Lower leg skin (tissue), 4 donors: ENCODE results near the gene POLK. TPM values are rescaled to one million over a fixed set of nuclear protein-coding genes. Genes with fewer than 3 reads are reported as not detected.

Source experiments
- DNase-seq, 2 donors: peaks; one replicate each; pipeline ENCODE4 v3.0.0-alpha.2; 2019; ENCODE audit warnings: low spot score in 2 of 2
- H3K4me3 ChIP-seq: fragments of 200-600 bp; sonication (generic); 2 replicates; pipeline ENCODE4 v1.5.1; 2017; ENCODE audit warnings: mild to moderate bottlenecking, low read depth; ENCODE audit not compliant: poor library complexity, severe bottlenecking
- POLR2A ChIP-seq, 2 donors: fragments of 450-650 bp; IDR thresholded peaks; one replicate each; pipeline ENCODE4 v1.6.1; 2016 to 2017; ENCODE audit warnings: antibody characterized with exemption in 2 of 2, mild to moderate bottlenecking in 1 of 2, moderate library complexity in 1 of 2
- WGBS, 2 donors: methylation state at CpG; one replicate each; pipeline ENCODE4 v1.1.5; 2018; 5-methylcytosine and 5-hydroxymethylcytosine counted together
- intact Hi-C: fragments of 100-400 bp; cut with DNase I; formaldehyde crosslinking; loops from one replicate; pipeline ENCODE4 v1.15.0; 2023; ENCODE audit warnings: low total_unique reads
- total RNA-seq, 4 donors: library from RNA; depleted of rRNA; stranded (reverse); fragments of >200 nt; gene quantifications; one replicate each; pipeline ENCODE4 v1.1.0, GENCODE V29; 2016
- TF ChIP-seq, protein P1 (sequence below), 3 donors: fragments of 450-650 bp; IDR thresholded peaks; one replicate each; pipeline ENCODE4 v1.5.1; 2016; ENCODE audit warnings: antibody characterized with exemption in 3 of 3, mild to moderate bottlenecking in 3 of 3, moderate library complexity in 2 of 3

Gene POLK
- total RNA-seq, 4 donors from 2014 or later = 18.0 to 24.9 (median 19.7) TPM

GRCh38 chr5:75640395-75640794, 128.7 kb downstream of the POLK start:
- no peak overlapping the region for H3K4me3 ChIP-seq
- intact Hi-C loops = no loop called here
- TF ChIP-seq, protein P1, sequence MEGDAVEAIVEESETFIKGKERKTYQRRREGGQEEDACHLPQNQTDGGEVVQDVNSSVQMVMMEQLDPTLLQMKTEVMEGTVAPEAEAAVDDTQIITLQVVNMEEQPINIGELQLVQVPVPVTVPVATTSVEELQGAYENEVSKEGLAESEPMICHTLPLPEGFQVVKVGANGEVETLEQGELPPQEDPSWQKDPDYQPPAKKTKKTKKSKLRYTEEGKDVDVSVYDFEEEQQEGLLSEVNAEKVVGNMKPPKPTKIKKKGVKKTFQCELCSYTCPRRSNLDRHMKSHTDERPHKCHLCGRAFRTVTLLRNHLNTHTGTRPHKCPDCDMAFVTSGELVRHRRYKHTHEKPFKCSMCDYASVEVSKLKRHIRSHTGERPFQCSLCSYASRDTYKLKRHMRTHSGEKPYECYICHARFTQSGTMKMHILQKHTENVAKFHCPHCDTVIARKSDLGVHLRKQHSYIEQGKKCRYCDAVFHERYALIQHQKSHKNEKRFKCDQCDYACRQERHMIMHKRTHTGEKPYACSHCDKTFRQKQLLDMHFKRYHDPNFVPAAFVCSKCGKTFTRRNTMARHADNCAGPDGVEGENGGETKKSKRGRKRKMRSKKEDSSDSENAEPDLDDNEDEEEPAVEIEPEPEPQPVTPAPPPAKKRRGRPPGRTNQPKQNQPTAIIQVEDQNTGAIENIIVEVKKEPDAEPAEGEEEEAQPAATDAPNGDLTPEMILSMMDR (IDR thresholded peaks at IDR 0.05) = no peak
- DNase-seq = no peak

- no peak for DNase-seq
- no peak overlapping the region for H3K4me3 ChIP-seq
- WGBS, 2 donors = 73 to 79% methylated on average over 2 of the region's 2 CpGs
- no peak for TF ChIP-seq POLR2A (IDR thresholded peaks at IDR 0.05)
- TF ChIP-seq, protein P1 (IDR thresholded peaks at IDR 0.05) = no peak
- intact Hi-C loops = no loop called here
Observed at GRCh38 chr5:75640826-75641225, 129.1 kb downstream of the POLK start.

DNA sequence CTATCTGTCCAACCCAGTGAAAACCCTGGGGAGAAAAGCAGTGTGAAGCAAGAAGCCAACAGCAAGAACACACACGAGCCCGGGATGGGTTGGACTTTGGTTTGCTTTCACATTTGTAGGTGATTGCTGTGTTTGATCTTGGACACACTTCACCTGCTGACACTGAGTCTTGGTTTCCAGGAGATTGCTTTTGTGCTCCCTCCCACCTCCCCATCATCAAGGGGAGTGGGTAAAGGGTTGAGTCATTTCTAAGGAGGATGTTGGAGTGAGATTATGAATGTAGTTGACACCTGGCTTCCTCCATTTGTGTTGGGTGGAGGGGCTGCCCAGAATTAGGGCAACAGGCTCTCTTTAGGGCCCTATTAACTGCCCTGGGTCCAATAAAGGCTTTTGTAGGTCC, 137.0 kb downstream of the POLK start:
- no peak overlapping the region for H3K4me3 ChIP-seq
- WGBS, 2 donors = 64 to 67% methylated on average over 2 of the region's 2 CpGs
- intact Hi-C loops = no loop called here
- no peak for DNase-seq
- no peak for TF ChIP-seq POLR2A (IDR thresholded peaks at IDR 0.05)
- TF ChIP-seq, protein P1 (IDR thresholded peaks at IDR 0.05) = no peak

Other genes starting within 250 kb of the POLK start
- 100 to 1,000 TPM; 101 to 119 (median 103) TPM for gene HMGCR, start 174.7 kb upstream of the POLK start, total RNA-seq
- gene CERT1, start 262 bp upstream of the POLK start, total RNA-seq = 10 to 100 TPM; 23.3 to 32.3 (median 30.6) TPM
- 1 to 10 TPM in 1 of 4 donors, under 1 TPM in 2, not detected in 1; 0.21 to 1.1 (median 0.45) TPM for gene ANKDD1B, start 99.6 kb downstream of the POLK start, total RNA-seq
- 10 to 100 TPM in 2 of 4 donors, 1 to 10 TPM in 2; 5.1 to 13.2 (median 10.3) TPM for gene POC5, start 205.5 kb downstream of the POLK start, total RNA-seq